Central memory CD4-positive, alpha-beta T cell (primary cell): ENCODE data around the gene SVEP1.
"Not testable (repeated sequence)": the region's sequence is repeated elsewhere in the genome, so short reads cannot be mapped to it uniquely, and the experiment has no call there.

ENCODE experiments used
- DNase-seq: peaks from one replicate; pipeline ENCODE4 v3.0.0; 2022

Gene SVEP1

DNA sequence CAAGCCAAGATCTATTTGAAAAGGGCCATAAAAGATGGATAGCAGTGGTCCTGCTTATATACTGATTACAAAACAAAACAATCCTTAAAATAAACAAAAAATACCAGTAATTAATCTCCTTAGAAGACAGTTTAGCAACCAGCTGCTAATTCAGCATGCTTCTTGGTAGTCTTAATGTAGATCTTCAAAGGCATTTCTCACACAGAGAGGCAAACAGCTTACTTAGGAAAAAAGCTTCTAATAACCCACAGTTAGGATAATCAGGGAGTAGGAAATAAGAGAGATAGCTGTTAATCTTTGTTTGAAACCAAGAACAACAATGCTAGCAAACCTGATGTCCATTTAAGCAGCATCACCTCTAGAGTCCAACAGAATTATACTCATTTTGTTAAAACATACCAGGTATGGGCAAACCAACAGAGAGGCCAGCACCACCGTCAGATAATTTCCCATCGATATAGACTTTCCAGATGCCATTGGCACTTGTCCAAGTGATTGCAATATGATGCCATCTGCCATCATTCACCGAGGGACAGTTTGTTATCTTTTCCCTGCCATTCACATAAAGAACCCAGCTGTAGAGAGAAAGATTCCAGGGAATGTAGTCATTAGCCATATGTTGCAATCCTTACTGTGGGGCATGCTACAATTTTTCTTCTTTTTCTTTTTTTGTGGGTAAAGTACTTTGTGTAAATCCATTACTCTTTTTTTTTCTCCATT is 136.2 kb downstream of the SVEP1 start:
- DNase-seq = no peak

GRCh38 chr9:110440796-110441195 is 138.7 kb downstream of the SVEP1 start:
- no peak for DNase-seq

- no peak for DNase-seq
These were observed 139.4 kb downstream of the SVEP1 start for GRCh38 chr9:110440172-110440571.

DNA sequence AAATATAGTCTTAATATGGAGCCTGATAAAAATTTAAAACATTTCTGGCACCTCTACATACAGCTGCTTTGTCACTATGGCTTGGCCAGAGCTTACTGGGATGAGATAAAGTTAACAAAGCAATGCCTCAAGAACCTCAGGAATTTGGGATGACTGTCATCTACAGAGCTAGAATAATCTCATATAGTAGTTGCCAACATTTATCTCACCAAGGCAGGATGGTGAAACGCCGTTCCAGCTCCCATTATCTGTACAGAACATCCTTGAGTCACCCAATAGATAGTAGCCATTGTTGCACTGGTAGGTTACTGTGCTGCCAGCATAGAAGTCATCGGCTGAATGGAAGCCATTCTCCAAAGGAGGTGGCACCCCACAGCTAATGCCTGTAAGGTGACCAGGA is 147.3 kb downstream of the SVEP1 start:
- DNase-seq = no peak

DNA sequence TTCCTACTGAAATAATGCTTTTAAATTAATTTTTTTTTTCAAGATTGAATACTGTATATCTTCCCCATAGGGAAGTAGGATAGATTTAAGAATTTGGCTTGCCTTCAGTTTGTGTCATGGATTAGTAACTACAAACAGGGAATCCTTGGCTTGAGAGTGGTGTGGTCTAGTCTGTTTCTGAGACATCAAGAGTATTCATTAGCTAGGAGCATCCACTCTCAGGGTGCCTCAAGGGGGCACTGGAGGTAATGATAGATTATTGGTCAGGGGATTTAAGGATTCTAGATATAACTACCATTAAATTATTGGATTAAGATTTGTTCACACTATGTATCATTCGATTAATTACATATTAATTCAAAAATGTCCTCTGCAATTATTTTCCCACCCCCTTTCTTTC is 150.1 kb downstream of the SVEP1 start:
- no peak for DNase-seq

GRCh38 chr9:110427497-110428104 is 151.9 kb downstream of the SVEP1 start:
- no peak for DNase-seq

DNA sequence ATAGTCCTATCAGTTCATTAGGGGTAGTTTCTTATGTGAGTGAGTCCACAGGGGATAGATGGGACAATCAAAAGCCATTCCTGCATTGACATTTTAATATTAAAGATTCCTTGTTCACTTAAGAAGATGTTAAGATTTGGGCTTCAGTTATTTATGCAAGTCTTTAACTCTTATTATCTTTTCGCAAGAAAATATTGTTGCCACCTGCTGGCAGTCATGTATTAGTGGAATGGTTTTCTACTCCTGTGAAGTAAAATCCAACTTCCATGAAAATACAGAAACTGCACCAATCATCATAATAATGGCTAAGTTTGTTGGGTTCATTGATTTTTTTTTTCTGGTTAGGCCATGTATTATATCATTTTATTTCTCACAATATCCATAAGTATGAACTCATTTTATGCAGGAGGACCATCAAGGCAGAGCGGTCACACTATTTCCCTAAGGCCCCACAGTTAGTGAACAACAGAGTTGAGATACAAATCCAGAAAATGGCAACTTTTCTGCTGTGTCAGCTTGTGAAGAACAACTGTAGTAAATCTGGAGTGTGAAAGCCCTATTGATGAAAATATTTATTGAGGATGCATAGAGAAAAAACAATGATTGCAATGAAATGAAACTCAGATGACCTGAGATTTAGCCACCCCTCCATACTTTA is 153.4 kb downstream of the SVEP1 start:
- no peak for DNase-seq

DNA sequence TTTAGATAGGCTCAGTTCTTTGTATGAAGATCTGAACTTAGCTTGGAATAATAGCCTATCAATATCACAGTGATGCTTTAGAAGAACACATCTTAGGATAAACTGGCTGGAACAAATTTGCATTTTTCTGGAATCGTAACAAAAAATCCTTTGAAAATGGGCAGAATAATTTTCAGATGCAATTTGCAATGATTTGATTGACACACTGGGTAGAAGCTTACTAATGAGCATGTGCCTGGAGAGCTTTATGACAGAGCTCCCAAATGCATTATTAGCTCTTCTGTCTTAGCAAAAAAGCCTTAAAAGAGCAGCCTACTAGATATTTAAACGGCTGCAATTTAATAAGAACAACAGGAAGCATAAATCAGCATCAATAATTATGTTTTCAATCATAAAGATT is 165.1 kb downstream of the SVEP1 start:
- no peak for DNase-seq

DNA sequence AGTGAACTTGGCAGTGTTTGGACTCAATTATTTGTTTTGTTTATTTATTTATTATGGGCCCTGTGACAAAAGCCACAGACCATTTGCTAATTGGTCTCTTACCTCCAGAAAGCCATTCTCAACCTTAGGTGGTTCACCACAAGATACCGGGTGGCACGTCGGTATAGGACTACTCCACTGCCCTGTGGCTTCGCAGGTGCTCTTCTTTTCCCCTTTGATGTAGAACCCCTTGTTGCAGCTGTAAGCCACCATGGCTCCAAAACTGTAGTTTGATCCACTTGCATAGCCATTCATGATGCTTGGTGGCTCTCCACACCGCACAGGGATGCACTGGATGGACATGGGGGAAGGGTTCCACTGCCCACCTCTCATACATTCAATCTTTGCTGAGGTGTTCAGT is 168.6 kb downstream of the SVEP1 start:
- no peak for DNase-seq

DNA sequence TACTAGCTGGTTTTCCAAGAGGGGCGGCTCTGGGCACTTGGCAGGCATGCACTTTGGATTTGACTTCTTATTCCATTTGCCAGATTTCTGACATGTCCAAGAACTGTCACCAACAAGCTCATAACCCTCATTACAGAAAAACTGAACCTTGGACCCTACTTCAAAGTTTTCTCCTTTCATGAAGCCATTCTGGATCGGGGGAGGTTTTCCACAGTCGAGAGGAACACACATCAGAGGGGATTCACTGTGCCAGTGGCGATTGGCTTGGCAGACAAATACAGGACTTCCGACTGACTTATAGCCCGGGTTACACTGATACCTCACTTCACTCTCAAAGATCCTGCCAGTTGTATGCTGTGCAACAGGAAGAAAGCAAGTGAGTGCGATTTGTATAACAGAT is 170.9 kb downstream of the SVEP1 start:
- DNase-seq = no peak

DNA sequence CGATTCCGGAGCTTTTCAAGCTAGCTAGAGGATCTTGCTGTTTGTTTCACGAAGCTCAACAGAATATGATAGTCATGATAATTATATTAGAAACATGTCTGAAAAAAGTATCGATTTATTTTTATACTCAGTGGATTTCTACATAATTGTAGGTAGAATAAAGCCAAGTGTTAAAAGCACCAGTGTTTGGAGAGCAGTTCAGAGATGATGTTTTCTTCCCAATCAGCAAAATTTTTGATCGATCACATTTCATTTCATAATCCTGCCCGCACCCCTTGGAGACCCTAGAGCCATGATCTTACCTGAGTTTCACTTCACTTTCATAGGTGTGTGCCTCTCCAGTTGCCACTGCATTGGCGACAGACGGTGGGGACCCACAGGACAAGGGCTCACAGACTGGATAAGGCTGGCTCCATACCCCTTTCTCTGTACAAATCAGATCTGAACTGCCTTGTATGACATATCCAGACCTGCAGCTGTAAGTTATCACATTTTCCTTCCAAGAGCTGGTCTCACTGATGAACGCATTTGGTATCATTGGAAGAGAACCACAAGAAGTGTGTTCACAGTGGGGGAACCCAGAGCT is 173.6 kb downstream of the SVEP1 start:
- DNase-seq = no peak

GRCh38 chr9:110404473-110404872 is 175.1 kb downstream of the SVEP1 start:
- DNase-seq = no peak

DNA sequence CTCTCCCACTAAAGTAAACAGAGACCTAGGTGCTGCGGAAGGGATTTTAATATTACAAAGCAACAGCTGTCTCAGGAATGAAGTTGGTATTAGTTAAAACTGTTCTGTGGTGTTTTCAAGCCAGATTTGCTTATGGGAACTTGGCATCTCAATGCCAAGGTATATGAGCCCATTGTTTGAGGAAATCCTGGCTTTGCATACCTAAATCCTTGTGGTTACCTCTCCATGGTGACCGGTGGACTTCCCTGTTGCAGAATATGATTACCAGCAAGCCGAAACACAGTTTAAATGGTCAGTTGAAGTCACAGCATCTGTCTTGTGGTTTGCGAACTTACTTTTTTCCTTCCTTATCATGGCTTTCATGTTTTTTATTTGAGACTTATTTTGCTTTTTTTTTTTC is 179.6 kb downstream of the SVEP1 start:
- no peak for DNase-seq

DNA sequence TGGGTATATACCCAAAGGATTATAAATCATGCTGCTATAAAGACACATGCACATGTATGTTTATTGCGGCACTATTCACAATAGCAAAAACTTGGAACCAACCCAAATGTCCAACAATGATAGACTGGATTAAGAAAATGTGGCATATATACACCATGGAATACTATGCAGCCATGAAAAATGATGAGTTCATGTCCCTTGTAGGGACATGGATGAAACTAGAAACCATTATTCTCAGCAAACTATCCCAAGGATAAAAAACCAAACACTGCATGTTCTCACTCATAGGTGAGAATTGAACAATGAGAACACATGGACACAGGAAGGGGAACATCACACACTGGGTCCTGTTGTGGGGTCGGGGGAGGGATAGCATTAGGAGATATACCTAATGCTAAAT is 180.5 kb downstream of the SVEP1 start:
- not testable (repeated sequence) for DNase-seq

GRCh38 chr9:110391826-110392485 is 187.6 kb downstream of the SVEP1 start:
- DNase-seq = no peak

DNA sequence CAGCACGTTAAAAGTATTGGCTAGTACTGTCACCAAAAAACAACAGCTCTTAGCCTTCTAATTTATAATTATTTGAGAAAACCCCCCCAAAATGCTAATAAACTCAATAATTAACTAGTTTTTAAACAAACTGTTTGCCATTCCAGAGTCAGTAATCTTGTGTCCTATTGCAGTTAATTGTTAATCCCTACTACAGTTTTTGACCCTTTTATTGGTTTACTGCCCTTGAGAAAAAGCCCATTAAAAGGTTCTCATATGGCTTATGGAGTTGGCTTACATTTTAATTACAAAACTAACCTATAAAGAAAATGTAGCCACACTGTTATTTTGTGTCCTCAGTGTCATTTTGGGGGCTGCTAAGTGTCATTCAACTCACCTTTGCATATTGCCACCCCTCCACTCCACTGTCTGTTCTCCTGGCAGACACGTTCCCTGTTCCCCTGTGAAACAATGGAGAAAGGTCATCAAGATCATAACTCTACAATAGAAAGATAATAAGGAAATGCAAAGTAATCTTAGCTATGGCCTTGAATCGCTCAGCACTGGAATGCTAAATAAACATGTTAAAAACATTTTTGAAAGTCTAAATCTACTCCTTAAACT is 190.3 kb downstream of the SVEP1 start:
- DNase-seq = no peak

DNA sequence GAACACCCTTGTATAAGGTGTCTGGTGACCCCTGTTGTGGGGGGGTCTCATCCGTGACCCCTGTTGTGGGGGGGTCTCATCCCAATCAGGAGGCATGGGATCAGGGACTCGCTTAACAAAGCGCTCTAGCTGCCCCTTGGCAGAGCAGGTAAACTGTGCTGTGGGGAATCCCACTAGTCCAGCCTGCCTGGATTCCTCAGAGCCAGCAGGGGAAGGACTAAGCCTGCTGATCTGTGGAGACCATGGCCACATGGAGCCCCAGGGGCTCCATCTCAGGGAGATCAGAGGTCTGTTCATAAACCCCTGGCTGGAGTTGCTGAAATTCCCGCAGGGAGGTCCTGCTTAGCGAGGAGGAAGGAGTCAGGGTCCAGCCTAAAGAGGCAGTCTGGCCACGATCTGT is 196.1 kb downstream of the SVEP1 start:
- no peak for DNase-seq

GRCh38 chr9:110382731-110383130 is 196.8 kb downstream of the SVEP1 start:
- DNase-seq = no peak

- DNase-seq = no peak
These were observed 208.0 kb downstream of the SVEP1 start for GRCh38 chr9:110371411-110372007.

DNA sequence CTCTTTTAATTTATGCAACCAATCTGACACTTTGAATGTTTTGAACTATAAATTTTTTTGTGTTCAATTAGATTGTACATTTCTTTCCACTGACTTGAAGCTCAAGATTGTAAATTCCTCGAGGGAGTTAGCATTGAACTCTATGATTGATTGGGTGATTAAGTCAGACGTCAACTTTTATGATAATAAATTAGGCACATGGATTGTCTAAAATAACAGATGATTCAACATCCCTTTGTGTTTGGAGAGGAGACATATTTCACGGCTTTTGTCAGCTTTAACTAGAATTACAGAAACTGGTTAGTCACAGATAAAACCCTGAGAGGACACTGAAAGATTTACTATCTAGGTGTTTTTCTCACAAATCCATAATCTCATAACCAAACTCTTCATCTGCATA is 209.2 kb downstream of the SVEP1 start:
- DNase-seq = no peak

- no peak for DNase-seq
These were observed 215.1 kb downstream of the SVEP1 start for GRCh38 chr9:110364451-110364850.

GRCh38 chr9:110358992-110359391 is 220.5 kb downstream of the SVEP1 start:
- not testable (repeated sequence) for DNase-seq

DNA sequence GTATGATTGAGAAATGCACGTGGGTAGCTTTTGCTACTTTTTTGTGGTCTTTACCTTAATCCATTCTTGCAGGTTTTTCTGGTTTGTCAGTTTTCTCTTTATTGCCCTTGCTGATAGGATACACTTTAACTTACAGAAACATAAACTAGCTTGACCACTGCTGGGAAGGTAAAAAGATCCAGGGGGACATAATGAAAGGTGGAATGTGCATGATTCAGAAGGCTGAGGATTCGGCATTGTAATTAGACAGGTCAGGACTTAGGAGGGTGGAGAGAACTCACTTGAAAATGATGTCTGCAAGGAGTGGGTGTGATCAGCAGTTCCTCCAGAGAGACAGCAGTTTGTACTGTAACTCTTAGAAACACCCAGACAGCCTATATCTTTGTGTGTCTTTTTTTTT is 222.0 kb downstream of the SVEP1 start:
- DNase-seq = no peak
